ENCODE data around the gene TC2N.

GRCh38 chr14:91878274-91878673 lies 10.9 kb upstream of the TC2N start:
- TF ChIP-seq POLR2A (IDR thresholded peaks at IDR 0.05; ENCODE audit: low read depth, low read length): no peak
- no peak for TF ChIP-seq POLR2AphosphoS5 (IDR thresholded peaks at IDR 0.05; ENCODE audit: insufficient read depth, low read depth, low read length)
- no peak for TF ChIP-seq CTCF (IDR thresholded peaks at IDR 0.05; ENCODE audit: extremely low read depth in 1 of 2, insufficient read depth in 1 of 2, low read depth in 1 of 2, low read length in 2 of 2)
- no peak for TF ChIP-seq EZH2 (IDR thresholded peaks at IDR 0.05; ENCODE audit: borderline replicate concordance, low read depth, low read length, severe bottlenecking)
- no peak for TF ChIP-seq FOS (IDR thresholded peaks at IDR 0.05; ENCODE audit: borderline replicate concordance, insufficient read depth, low read length)
- TF ChIP-seq JUN (IDR thresholded peaks at IDR 0.05; ENCODE audit: borderline replicate concordance, insufficient read depth, insufficient read length, low read depth): no peak
- no peak for TF ChIP-seq MAX (IDR thresholded peaks at IDR 0.05; ENCODE audit: insufficient read depth, insufficient read length)

All from endothelial cell of umbilical vein (primary cell).